Coronary artery (tissue), 2 donors: ENCODE results near the gene SIPA1L3.

ENCODE experiments used
- DNase-seq: peaks from one replicate; pipeline ENCODE4 v3.0.0-alpha.2; 2017; ENCODE audit warnings: low spot score
- H3K27ac ChIP-seq, 2 donors: fragments of 200-600 bp; sonication (generic); one replicate each; pipeline ENCODE4 v1.5.1; 2016 to 2019
- H3K4me3 ChIP-seq: fragments of 200-600 bp; sonication (generic); 2 replicates; pipeline ENCODE4 v1.5.1; 2016; ENCODE audit warnings: mild to moderate bottlenecking, moderate library complexity
- CTCF ChIP-seq: fragments of 200-600 bp; sonication (generic); IDR thresholded peaks from one replicate; pipeline ENCODE4 v1.5.1; 2019; ENCODE audit warnings: antibody characterized with exemption

SIPA1L3 gene

GRCh38 chr19:37928527-37929286 lies 21.7 kb downstream of the SIPA1L3 start:
- no peak overlapping the region for H3K4me3 ChIP-seq
- DNase-seq, result no peak
- H3K27ac ChIP-seq, result no peak overlapping the region
- TF ChIP-seq CTCF, result no peak

- Histone ChIP-seq H3K4me3 (no peak overlapping the region), H3K27ac (no peak overlapping the region)
- no peak for DNase-seq
- TF ChIP-seq CTCF, result no peak
Measured at GRCh38 chr19:37929355-37929923, 22.4 kb downstream of the SIPA1L3 start.

GRCh38 chr19:37930416-37930815 lies 23.4 kb downstream of the SIPA1L3 start:
- H3K27ac ChIP-seq, result no peak overlapping the region
- TF ChIP-seq CTCF, result no peak
- DNase-seq, result no peak
- H3K4me3 ChIP-seq, result no peak overlapping the region

GRCh38 chr19:37931881-37932655 lies 25.1 kb downstream of the SIPA1L3 start:
- no peak for DNase-seq
- H3K4me3 ChIP-seq, result peak overlapping the region; percentile 61
- no peak for TF ChIP-seq CTCF
- no peak overlapping the region for H3K27ac ChIP-seq

GRCh38 chr19:37932985-37933936 lies 26.3 kb downstream of the SIPA1L3 start:
- Histone ChIP-seq H3K4me3 (no peak overlapping the region), H3K27ac (no peak overlapping the region)
- no peak for DNase-seq
- TF ChIP-seq CTCF, result no peak

- no peak for DNase-seq
- Histone ChIP-seq H3K27ac (no peak overlapping the region), H3K4me3 (no peak overlapping the region)
- TF ChIP-seq CTCF, result no peak
Measured at GRCh38 chr19:37933937-37934358, 26.9 kb downstream of the SIPA1L3 start.
